Measurements from ENCODE around the gene GALNT13. TPM values are rescaled to one million over a fixed set of nuclear protein-coding genes. Genes with fewer than 3 reads are reported as not detected.
A peak's percentile ranks its signal among the peaks of the same experiment; 100 is the strongest.

The GALNT13 gene
- total and polyA plus RNA-seq, 4 donors = not detected

- DNase-seq (ENCODE audit: low spot score) = no peak
These were observed 578.4 kb downstream of the GALNT13 start for GRCh38 chr2:154449951-154450658.

More at GRCh38 chr2:154449951-154450658, 578.4 kb downstream of the GALNT13 start:
- H3K27ac ChIP-seq (ENCODE audit: low read depth in 1 of 2, low read length in 2 of 2) = peak overlapping the region; percentile 44 to 68
- H3K27me3 ChIP-seq (ENCODE audit: control insufficient read depth in 4 of 4, insufficient read depth in 4 of 4, low read length in 3 of 4) = no peaks in the 10 kb centered on the region
- 27% methylated on average over 6 of the region's 6 CpGs for WGBS
- no peaks in the 10 kb centered on the region for H3K9me3 ChIP-seq (ENCODE audit: control insufficient read depth in 4 of 4, low read length in 3 of 4)
- no peak overlapping the region for H3K9ac ChIP-seq (ENCODE audit: low read depth in 1 of 2, low read length in 2 of 2)
- H3K4me3 ChIP-seq (ENCODE audit: low read depth in 1 of 3, low read length in 3 of 3) = peak overlapping the region in 1 of 3 donors; percentile 13
- TF ChIP-seq TAF1 (conservative IDR thresholded peaks at IDR 0.05) (peak; percentile 43), SP1 (IDR thresholded peaks at IDR 0.05) (peak; percentile 95), CTCF (IDR thresholded peaks at IDR 0.05; ENCODE audit: low read depth, low read length, missing input control) (no peak), FOXA2 (IDR thresholded peaks at IDR 0.05) (peak; percentile 97), HNF4A (conservative IDR thresholded peaks at IDR 0.05) (peak; percentile 70 to 77), NR2F2 (IDR thresholded peaks at IDR 0.05) (no peak), RAD21 (IDR thresholded peaks at IDR 0.05) (peak; percentile 50 to 51), EGR1 (IDR thresholded peaks at IDR 0.05; ENCODE audit: low read depth in 2 of 2) (no peak), RXRA (IDR thresholded peaks at IDR 0.05) (peak; percentile 96 to 97), ATF3 (IDR thresholded peaks at IDR 0.05) (no peak), ZBTB33 (IDR thresholded peaks at IDR 0.05) (peak; percentile 74), JUND (IDR thresholded peaks at IDR 0.05) (peak; percentile 86 to 88), HNF4G (IDR thresholded peaks at IDR 0.05) (peak; percentile 7), MAX (IDR thresholded peaks at IDR 0.05) (peak; percentile 65), YY1 (IDR thresholded peaks at IDR 0.05) (peak; percentile 92), FOXA1 (IDR thresholded peaks at IDR 0.05) (peak; percentile 98), REST (IDR thresholded peaks at IDR 0.05) (peak; percentile 69), GABPA (IDR thresholded peaks at IDR 0.05 in 1 of 2, conservative IDR thresholded peaks at IDR 0.05 in 1 of 2) (peak; percentile 12 to 26)
- no peaks in the 10 kb centered on the region for H3K36me3 ChIP-seq (ENCODE audit: control insufficient read depth in 4 of 4, insufficient read depth in 3 of 4, low read depth in 1 of 4, low read length in 3 of 4)
- peaks cover 0 to 32% (median 28%) of the 10 kb centered on the region in 4 donors for H3K4me1 ChIP-seq (ENCODE audit: control insufficient read depth in 4 of 4, insufficient read depth in 4 of 4, low read length in 3 of 4)

All from liver (tissue), 9 donors.